HAP-1 (cell line): ENCODE measurements around the gene ASB1.
A peak's percentile ranks its signal among the peaks of the same experiment; 100 is the strongest.
"Not testable (repeated sequence)": the region's sequence is repeated elsewhere in the genome, so short reads cannot be mapped to it uniquely, and the experiment has no call there.

Experiments used
- DNase-seq, 2 experiments: peaks; one replicate each; pipeline ENCODE4 v3.0.0-alpha.2; 2016 to 2020; ENCODE audit warnings: low spot score in 2 of 2
- H3K27me3 ChIP-seq: fragments of 250-450 bp; sonication (Bioruptor Pico); 2 replicates; pipeline ENCODE4 v1.5.1; 2020; ENCODE audit warnings: low read depth, mild to moderate bottlenecking, moderate library complexity
- H3K36me3 ChIP-seq: fragments of 250-450 bp; sonication (Bioruptor Pico); replicated peaks from 2 replicates; pipeline ENCODE4 v1.5.1; 2020; ENCODE audit warnings: mild to moderate bottlenecking
- H3K4me1 ChIP-seq: fragments of 250-450 bp; sonication (Bioruptor Pico); 2 replicates; pipeline ENCODE4 v1.5.1; 2020; ENCODE audit warnings: mild to moderate bottlenecking
- H3K4me3 ChIP-seq: fragments of 250-450 bp; sonication (Bioruptor Pico); 2 replicates; pipeline ENCODE4 v1.5.1; 2020; ENCODE audit warnings: mild to moderate bottlenecking, moderate library complexity
- H3K9me3 ChIP-seq: fragments of 250-450 bp; sonication (Bioruptor Pico); 2 replicates; pipeline ENCODE4 v1.5.1; 2020; ENCODE audit warnings: mild to moderate bottlenecking, moderate library complexity
- in situ Hi-C: fragments of 300-500 bp; cut with MboI; formaldehyde crosslinking; loops from 3 replicates; pipeline ENCODE4 v1.14.3; 2020; ENCODE audit warnings: low sequenced_read_pairs, inconsistent platforms, mixed read lengths

Gene ASB1

DNA sequence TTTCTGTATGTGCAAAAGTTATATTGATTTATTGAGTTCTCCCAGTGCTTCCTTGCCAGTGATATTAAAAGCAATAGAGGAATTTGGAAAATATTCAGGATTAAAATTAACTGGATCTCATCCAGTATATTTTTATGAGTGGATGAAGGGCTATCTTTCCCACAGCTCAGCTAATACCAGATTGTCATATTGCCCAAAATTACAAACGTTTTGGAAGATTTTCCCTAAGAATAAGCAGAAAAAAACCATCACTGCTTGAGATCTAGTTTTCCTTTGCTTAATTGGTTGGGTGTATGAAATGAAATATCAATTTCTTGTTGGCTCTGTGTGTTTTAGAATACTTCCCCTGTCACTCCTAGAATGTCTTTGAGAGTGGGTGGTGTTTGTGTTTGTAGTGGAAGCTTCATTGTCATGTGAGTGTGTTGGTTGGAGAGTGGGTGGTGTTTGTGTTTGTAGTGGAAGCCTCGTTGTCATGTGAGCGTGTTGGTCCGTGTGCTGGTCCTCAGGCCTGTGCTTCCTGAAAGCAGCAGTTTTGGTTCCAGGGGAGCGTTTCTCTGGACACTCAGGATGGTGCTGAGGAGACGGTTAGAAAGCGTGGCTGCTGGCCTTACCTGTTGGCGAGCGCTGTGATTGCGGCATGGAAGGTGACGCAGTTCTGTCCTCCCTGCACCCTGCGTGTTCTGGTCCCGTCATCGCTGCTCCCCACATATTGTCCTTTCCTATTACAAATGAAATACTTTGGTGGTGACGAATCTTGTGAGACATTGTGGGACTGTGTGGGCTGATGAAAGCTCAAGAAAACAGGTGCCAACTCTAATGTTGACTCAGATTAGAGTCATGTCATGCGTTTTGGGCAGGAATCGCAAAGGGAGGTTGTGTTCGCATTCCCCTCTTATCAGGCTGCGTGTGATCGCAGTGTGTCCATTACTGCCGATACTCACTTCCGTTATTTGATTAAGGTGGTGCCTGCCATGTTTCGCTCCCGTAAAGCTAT lies 12.4 kb downstream of the ASB1 start:
- in situ Hi-C loops: no loop called here
- no peak for DNase-seq
- no peaks in the 10 kb centered on the region; the same call in 1 of the 2 replicates for H3K4me1 ChIP-seq

DNA sequence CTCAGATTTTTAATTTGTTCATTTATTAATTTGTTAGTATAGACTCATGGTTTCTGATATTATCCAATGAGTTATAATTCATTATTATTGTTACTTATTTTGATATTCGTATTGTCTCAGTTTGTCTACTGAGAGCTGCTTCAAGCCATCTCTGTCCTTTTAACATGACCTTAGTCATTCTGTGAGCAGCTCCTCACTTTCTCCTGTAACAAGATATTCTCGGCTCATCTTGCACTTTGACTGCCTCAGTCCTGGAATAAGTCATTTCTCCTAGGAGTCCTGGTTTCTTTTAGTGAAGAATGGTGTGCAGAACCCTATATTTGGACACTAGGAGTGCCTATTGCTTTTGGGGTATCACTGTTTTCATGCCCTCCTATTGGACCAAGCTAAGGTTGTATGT lies 13.2 kb downstream of the ASB1 start:
- in situ Hi-C loops: no loop called here
- Histone ChIP-seq H3K27me3 (no peaks in the 10 kb centered on the region), H3K9me3 (no peaks in the 10 kb centered on the region), H3K36me3 (peaks cover 39% of the 10 kb centered on the region), H3K4me3 (no peak overlapping the region), H3K4me1 (no peaks in the 10 kb centered on the region; the same call in 1 of the 2 replicates)
- no peak for DNase-seq

More for the DNA sequence above, 12.4 kb downstream of the ASB1 start:
- Histone ChIP-seq H3K9me3 (no peaks in the 10 kb centered on the region), H3K4me3 (no peak overlapping the region), H3K27me3 (no peaks in the 10 kb centered on the region), H3K36me3 (peaks cover 38% of the 10 kb centered on the region)

DNA sequence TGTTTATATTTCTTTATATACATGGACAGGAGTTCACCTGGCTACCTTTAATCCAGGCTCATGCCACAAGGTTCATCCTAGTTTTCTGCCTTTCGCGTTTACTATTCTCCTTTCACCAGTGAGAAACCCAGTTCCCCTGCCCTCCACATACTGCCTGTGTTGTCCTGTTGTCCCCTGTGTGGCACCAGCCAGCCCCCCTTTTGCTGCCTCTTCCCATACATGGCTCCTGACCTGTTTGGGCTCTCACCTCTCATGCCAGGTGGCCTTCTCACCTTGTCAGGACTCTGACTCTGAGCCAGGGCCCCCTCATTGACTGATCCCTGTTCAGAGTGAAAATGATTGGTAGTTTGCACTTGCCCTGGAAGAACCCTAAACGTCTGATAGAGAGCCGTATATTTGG lies 13.6 kb downstream of the ASB1 start:
- Histone ChIP-seq H3K27me3 (no peaks in the 10 kb centered on the region), H3K9me3 (no peaks in the 10 kb centered on the region), H3K4me3 (no peak overlapping the region), H3K36me3 (peaks cover 40% of the 10 kb centered on the region), H3K4me1 (no peaks in the 10 kb centered on the region; the same call in 1 of the 2 replicates)
- in situ Hi-C loops: no loop called here
- no peak for DNase-seq

DNA sequence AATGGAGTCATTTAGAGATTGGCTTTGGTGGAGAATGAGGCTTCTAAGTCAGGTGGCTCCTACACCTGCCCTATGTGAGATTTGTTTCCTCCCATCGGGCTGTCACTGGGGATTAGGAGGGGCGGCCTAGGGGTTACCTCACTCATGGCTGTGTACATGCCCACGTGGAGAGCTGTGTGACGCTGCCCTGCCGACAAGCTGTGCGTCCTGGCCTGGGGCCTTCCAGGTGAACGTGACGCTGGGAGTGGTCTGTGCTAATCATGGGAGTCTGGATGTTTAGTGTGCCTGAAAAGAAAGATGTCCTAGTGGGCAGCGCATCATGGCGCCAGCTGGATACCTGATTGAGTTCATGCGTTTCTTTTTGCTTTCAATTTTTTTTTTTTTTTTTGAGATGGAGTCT lies 14.0 kb downstream of the ASB1 start:
- in situ Hi-C loops: no loop called here
- no peaks in the 10 kb centered on the region; the same call in 1 of the 2 replicates for H3K4me1 ChIP-seq
- H3K9me3 ChIP-seq: no peaks in the 10 kb centered on the region
- H3K27me3 ChIP-seq: no peaks in the 10 kb centered on the region
- H3K36me3 ChIP-seq: peaks cover 40% of the 10 kb centered on the region
- H3K4me3 ChIP-seq: no peak overlapping the region
- no peak for DNase-seq

DNA sequence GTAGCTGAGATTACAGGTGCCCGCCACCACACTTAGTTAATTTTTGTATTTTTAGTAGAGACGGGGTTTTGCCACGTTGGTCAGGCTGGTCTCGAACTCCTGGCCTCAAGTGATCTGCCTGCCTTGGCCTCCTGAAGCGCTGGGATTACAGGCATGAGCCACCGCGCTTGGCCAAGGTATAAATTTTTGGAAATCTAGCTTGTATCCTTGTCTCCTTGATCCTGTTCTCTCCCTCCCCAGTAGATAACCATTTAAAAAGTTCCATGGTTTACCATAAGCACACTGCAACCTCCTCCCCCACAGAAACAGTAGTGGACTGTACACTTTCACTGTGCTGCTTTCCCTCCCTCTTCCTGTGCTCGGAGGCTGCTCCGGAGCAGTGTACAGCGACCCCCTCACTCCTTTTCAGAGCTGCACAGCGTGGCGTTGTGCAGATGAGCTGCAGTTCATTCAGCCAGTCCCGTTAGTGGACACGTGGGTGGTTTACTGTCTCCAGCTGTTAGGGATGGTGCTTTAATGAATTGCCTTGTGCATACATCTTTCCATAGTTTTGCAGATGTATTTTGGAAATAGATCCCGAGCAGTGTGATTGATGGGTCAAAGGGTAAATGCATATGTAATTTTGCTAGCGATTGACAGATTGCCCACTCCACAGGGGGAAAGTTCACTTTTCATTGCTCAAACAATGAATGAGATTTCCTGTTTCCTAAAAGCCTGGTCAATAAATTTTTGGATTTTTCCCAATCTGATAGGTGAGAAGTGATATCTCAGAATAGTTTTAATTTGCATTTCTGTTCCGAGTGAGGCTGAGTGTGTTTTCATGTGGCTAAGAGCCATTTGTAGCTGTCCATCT lies 14.8 kb downstream of the ASB1 start:
- Histone ChIP-seq H3K27me3 (no peaks in the 10 kb centered on the region), H3K9me3 (no peaks in the 10 kb centered on the region), H3K4me1 (no peaks in the 10 kb centered on the region; the same call in 1 of the 2 replicates), H3K36me3 (peaks cover 42% of the 10 kb centered on the region), H3K4me3 (no peak overlapping the region)
- in situ Hi-C loops: no loop called here
- DNase-seq: no peak

DNA sequence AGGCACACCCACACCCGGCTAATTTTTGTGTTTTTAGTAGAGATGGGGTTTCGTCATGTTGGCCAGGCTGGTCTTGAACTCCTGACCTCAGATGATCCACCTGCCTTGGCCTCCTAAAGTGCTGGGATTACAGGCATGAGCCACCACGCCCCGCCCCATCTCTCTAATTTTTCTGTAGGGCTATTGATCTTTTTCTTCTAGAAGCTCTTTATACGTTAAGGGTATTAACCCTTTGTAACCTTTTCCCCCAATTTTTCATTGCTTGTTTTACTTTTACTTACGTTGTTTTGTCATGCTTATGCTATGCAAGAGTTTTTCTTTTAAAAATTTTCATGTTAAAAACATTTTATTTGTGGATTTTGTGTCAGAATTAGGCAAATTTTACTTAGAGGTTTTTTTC lies 15.5 kb downstream of the ASB1 start:
- H3K27me3 ChIP-seq, in situ Hi-C loops: not testable (repeated sequence)
- peaks cover 45% of the 10 kb centered on the region for H3K36me3 ChIP-seq

DNA sequence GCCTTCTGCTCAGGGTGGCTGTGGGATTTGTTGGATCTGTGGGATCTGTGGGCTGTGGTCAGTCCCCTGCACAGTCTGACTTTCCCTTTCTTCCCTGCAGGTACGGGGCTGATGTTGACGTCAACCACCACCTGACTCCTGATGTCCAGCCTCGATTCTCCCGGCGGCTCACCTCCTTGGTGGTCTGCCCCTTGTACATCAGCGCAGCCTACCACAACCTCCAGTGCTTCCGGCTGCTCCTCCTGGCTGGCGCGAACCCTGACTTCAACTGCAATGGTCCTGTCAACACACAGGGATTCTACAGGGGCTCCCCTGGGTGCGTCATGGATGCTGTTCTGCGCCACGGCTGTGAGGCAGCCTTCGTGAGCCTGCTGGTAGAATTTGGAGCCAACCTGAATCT lies 17.5 kb downstream of the ASB1 start:
- H3K4me3 ChIP-seq: no peak overlapping the region

More for the DNA sequence above, 15.5 kb downstream of the ASB1 start:
- peak in 1 of 2 experiments; percentile 7 for DNase-seq
- not testable (repeated sequence) for H3K9me3 ChIP-seq, H3K4me3 ChIP-seq, H3K4me1 ChIP-seq

DNA sequence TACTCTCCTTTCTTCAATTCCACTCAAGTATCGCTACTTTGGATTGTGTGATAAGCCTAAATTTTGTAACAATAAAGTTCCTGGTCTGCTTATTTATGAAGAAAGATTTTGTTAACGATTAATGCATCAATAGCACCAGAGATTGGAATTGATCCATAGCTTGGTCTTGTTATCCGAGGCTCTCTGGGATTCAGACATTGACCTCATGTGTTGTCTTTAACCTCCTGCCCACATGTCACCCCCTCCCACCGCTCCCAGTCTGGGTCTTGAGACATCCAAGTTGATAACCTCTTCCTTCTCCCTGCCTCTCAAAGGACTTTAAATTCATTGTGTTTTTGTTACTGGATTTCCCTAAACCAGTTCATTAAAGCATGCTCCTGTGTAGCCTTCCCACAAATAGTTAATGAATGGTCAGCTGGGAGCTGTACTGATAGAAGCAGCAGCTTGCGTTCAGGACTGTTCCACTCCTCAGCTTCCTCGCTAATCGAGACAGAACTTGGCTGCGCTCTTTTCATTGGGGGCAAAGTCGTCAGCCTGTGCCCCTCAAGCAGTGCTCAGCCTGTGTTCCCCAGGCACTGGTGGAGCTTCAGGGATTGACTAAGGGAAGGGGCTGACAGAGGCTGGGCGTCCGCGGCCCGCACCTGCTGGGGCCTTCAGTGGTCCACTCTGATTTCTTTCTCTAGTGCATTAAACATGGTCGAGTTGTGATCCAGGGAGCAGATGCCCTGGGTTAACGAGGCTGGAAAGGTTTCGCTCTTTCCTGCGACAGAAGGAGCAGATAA lies 18.9 kb downstream of the ASB1 start:
- H3K27me3 ChIP-seq: no peaks in the 10 kb centered on the region
- peaks cover 61% of the 10 kb centered on the region for H3K36me3 ChIP-seq
- no peak for DNase-seq
- H3K4me1 ChIP-seq: no peaks in the 10 kb centered on the region; the same call in 1 of the 2 replicates
- H3K4me3 ChIP-seq: no peak overlapping the region
- H3K9me3 ChIP-seq: no peaks in the 10 kb centered on the region
- in situ Hi-C loops: no loop called here

More for the DNA sequence above, 17.5 kb downstream of the ASB1 start:
- H3K9me3 ChIP-seq: no peaks in the 10 kb centered on the region
- DNase-seq: no peak
- peaks cover 55% of the 10 kb centered on the region for H3K36me3 ChIP-seq
- no peaks in the 10 kb centered on the region; the same call in 1 of the 2 replicates for H3K4me1 ChIP-seq
- no peaks in the 10 kb centered on the region for H3K27me3 ChIP-seq
- in situ Hi-C loops: no loop called here

DNA sequence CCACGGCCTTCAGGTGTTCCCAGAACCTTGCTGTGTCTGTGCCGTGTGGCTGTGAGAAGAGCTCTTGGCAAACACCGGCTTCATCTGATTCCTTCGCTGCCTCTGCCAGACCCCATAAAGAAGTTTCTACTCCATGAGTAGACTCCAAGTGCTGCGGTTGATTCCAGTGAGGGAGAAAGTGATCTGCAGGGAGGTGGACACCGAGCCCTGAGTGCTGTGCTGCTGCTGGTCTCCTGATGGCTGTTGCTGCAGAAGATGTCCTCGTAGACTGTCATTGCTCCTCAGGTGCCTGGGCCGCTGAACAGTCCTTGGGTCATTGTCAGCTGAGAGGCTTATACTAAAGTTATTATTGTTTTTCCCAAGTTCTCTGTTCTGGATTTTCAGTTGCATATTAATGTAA lies 19.6 kb downstream of the ASB1 start:
- in situ Hi-C loops: no loop called here
- no peak for DNase-seq
- Histone ChIP-seq H3K27me3 (no peaks in the 10 kb centered on the region), H3K4me3 (no peak overlapping the region), H3K9me3 (no peaks in the 10 kb centered on the region), H3K36me3 (peaks cover 60% of the 10 kb centered on the region), H3K4me1 (no peaks in the 10 kb centered on the region; the same call in 1 of the 2 replicates)

DNA sequence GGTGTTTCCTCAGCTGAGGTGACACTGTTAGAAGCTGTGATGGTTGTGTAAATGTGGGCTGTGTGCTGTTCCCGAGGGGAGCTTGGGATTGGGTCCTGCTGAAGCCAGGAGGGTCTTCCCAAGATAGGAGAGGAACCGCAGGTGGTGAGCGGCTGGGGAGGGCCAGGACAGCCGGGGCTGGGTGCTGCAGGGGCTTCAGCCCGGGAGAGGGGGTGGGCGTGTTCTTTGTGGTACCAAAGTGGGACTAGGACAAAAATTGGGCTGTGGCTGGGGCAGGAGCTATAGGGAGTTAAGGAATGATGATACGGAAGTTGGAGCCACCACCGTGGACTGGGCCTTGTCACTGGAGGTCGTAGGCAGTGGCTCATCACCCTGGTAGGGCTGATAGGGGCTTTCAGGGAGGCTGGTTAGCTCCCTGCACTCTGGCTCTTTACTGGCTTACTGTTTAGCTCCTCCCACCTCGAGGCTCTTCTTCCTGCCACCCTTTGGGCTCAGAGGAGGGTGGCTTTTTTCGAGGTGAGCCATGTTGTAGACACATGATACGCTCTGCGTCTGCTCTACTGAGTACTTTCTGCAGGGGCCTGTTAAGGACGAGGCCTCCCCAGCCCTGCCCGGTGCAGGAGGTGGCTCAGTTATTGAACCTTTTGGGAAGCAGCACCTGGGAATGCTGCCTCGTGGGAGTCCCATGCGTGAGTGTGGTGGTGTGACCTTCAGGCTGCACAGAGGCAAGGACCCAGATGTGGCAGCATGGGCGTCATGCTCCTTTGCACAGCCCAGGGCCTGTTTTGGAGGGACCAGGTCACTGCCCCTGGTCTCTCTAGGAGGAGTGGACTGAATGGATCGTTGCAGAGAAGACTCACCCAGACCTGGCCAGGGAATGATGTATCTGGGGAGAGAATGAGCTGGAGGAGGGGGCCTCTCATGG lies 21.6 kb downstream of the ASB1 start:
- in situ Hi-C loops: no loop called here
- Histone ChIP-seq H3K27me3 (no peaks in the 10 kb centered on the region), H3K9me3 (no peaks in the 10 kb centered on the region), H3K4me1 (no peaks in the 10 kb centered on the region), H3K4me3 (no peak overlapping the region), H3K36me3 (peaks cover 60% of the 10 kb centered on the region)
- no peak for DNase-seq

DNA sequence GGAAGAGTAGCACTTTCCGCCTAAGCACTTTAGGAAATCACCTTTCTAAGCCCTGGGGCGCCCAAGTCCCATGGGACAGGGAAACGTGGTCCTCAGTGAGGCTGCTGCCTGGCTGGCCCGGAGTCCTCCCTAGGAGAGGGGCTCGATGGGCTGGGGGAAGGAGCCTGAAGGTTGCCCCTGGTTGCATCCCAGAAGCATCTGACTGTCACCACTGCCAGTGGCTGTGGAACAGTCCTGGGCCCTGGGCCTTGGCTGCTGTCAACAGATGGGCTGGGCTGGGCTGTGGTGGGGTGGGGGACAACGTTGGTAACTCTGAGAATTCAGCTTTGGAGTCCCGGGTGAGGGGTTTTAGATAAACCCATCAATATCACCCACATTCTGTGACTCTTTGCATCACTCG lies 22.5 kb downstream of the ASB1 start:
- Histone ChIP-seq H3K4me1 (no peaks in the 10 kb centered on the region), H3K27me3 (no peaks in the 10 kb centered on the region), H3K9me3 (no peaks in the 10 kb centered on the region), H3K36me3 (peaks cover 53% of the 10 kb centered on the region), H3K4me3 (no peak overlapping the region)
- DNase-seq: no peak
- in situ Hi-C loops: no loop called here

DNA sequence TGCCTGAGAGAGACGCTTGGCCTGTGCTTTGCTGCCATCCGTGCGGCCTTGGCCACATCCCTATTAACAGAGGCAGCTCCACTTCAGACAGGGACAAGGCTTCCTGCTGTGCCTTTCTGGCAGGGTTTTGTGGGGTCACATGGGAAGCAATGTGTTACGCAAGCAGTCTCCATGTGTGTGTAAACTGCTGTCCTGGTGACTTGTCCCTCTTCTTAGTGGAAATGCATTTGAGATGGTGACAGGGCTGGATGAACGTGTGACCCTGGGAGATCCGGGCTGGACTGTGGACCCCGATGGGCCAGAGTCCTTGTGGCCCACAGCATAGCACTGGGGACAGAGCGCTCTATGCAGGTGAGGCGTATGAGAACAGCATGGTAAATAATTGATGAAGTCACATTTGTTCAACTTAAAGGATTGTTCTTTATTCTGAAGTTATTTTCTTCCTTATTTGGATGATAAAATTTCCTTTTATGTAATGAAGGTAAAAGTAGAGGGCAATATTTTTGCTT lies 23.2 kb downstream of the ASB1 start:
- in situ Hi-C loops: no loop called here
- peaks cover 45% of the 10 kb centered on the region for H3K36me3 ChIP-seq
- no peaks in the 10 kb centered on the region for H3K9me3 ChIP-seq
- H3K4me3 ChIP-seq: no peak overlapping the region
- no peaks in the 10 kb centered on the region for H3K27me3 ChIP-seq
- DNase-seq: no peak
- H3K4me1 ChIP-seq: no peaks in the 10 kb centered on the region
